DMS53 treated with DMSO at 0.1 percent for 48 hours (cell line): ENCODE measurements around the gene ANO6.
"Not testable (repeated sequence)": the region's sequence is repeated elsewhere in the genome, so short reads cannot be mapped to it uniquely, and the experiment has no call there.

ENCODE experiments used
- DNase-seq: peaks from one replicate; lab custom pipeline; 2025; ENCODE audit not compliant: unreplicated experiment; lab: John Stamatoyannopoulos, UW

The ANO6 gene

DNA sequence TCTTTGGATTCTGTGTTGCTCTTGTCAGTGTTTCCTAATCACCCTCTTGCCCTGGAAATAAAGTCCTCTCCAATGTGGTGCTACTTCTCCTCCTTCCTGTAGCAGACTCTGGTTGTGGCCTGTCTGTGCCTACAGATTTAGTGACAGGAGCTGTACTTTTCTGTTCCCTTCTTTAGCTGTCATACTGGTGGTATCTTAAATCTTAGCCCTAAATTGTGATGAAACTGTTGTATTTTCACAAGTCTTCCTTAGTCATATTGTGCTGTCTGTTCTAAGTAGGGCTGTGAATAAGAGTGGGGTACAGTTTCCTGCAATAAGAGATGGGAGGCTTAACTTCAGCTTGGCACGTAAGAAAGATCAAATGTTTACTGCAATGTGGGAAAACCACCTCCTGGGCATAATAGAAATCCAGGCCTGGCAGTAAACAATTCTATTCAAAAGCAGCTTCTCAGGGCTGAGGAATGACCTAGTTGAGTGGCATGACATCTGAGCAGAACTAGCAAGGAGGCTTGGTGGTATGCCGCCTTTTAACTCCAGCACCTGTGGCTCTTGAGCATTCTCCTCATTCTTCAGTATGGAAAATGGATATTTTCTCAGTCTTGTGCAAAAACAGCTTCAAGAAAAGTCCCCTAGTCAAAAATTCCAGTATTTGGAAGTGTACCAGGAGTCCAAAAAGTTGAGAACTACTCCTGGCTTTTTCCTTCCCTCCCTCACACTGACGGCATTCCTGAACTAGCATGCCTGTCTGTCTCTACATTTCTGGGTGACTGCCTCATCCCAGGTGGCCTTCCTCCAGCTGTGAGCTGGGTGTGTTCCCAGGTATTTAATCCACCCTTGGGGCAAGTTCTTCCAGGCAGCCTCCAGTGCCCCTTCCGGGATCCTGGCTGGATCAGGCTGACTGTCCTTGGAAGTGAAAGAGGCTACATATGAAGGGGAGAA is 19.5 kb downstream of the ANO6 start:
- no peak for DNase-seq

DNA sequence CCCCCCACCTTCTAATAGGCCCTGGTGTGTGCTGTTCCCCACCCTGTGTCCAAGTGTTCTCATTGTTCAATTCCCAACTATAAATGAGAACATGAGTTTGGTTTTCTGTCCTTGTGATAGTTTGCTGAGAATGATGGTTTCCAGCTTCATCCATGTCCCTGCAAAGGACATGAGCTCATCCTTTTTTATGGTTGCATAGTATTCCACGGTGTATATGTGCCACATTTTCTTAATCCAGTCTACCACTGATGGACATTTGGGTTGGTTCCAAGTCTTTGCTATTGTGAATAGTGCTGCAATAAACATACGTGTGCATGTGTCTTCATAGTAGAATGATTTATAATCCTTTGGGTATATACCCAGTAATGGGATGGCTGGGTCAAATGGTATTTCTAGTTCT is 20.5 kb downstream of the ANO6 start:
- not testable (repeated sequence) for DNase-seq

DNA sequence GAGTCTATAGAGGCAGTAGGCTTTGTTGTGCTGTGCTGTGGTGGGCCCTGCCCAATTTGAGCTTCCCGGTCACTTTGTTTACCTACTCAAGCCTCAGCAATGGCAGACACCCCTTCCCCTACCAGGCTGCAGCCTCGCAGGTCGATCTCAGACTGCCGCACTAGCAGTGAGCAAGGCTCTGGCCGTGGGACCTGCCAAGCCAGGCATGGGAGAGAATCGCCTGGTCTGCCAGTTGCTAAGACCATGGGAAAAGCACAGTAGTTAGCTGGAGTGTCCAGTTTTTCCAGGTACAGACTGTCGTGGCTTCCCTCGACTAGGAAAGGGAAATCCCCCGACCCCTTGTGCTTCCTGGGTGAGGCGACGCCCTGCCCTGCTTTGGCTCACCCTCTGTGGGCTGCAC is 26.3 kb downstream of the ANO6 start:
- DNase-seq = no peak

- DNase-seq = no peak
Observed at GRCh38 chr12:45243963-45244362, 28.1 kb downstream of the ANO6 start.

- DNase-seq = no peak
Observed at GRCh38 chr12:45244561-45245343, 28.9 kb downstream of the ANO6 start.

DNA sequence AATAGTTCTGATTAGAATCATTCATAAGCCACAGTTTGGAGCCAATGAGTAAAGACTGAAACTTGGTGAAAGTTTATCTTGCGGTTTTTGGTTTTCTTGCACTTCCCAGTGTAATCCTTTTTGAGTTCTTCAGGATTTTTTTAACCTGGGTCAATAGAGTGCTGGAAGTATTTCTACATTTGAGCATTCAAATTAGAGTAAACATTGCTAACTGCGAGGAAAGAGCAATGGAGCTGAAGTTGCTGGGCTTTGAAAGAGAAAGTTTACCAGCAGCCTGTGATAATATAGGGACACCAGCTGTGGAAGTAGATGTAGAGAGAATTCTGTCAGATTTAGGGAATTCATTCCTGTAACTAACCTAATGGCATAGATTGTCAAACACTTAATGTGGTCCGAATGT is 30.3 kb downstream of the ANO6 start:
- no peak for DNase-seq

- DNase-seq = no peak
Observed at GRCh38 chr12:45247589-45247988, 31.7 kb downstream of the ANO6 start.

DNA sequence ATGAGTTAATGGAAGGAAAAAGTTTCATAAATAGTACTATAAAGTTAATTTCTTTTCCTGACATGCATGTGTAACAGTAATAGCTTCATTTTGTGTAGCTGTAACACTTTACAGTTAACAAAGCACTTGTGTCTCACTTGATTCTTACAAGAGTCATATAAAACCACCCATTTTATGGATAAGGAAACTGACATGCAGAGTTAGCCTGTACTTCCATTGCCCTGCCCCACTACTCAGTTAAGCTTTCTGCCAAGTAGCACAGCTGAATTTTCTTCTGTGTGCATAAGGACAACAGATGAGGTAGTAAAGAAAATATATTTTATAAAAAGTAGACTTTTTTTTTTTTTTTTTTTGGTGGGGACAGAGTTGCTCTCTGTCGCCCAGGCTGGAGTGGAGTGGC is 32.2 kb downstream of the ANO6 start:
- no peak for DNase-seq

GRCh38 chr12:45254254-45254653 is 38.4 kb downstream of the ANO6 start:
- no peak for DNase-seq

DNA sequence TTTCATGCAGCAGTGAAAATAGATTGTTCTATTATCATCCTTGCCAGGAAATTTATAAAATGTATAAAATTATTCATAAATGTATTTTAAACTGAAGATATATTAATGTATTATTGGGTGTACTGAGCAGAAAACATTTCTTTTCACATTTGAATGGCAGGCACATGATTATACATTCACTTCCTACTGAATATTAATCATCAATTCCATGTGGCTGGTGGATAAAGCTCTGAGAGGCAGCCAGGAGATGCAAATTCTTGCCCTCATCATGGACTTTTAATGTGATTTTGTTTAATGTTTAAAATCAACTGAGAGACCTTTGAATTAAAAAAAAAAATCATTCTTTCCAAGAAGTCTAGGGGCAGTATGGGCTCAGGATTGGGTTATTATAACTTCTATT is 40.8 kb downstream of the ANO6 start:
- no peak for DNase-seq

DNA sequence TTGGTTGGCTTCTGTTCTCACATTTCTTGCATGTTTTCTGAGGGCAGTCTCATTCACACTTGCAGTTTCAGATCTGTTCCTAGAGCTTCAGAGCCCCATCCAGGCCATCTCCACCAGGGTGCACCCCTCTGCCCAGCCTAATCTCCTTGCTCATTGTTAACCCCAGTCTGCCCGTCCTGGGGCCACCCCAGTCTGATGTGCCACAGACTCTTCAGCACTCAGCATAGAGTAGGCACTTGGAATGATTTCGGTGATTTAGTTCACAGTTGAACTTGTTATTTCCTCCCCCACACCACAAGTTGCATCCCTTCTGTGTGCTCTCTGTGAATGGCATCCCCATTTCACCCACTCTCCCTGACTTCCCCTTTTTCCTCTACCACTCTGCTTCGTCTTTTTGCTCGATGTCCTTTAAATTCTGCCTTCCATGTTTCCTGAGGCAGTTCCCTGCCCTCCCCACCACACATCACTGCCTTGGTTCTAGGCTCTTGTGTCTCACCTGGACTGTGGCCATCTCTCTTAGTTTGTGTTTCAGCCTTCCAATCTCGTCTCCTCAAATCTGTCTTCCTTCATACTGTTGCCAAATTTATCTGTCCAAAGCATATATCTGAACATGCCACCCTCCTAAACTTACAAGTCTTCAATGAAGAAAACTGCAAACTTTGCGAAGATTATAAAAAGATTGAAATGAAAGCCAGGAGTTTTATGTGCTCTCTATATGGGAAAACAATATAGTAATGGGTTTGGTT is 41.5 kb downstream of the ANO6 start:
- DNase-seq = no peak

DNA sequence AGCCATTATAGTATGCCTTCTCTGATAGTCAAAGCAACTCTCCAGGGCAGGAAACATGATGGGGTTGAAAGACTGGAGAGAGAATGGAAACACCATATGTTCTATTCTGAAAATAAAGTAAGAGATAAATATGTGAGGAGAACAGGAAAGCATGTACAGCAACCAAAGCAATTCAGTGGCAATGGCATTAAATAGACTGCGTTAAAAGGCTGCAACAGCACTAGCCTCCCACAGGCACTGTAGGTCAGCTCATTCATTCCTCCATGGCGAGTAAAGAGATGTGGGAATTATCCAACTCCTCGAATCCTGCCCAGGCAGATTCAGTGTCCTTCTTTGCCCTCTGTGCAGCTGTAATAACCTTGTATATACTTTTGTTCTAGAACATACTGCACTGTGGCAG is 43.8 kb downstream of the ANO6 start:
- DNase-seq = no peak

DNA sequence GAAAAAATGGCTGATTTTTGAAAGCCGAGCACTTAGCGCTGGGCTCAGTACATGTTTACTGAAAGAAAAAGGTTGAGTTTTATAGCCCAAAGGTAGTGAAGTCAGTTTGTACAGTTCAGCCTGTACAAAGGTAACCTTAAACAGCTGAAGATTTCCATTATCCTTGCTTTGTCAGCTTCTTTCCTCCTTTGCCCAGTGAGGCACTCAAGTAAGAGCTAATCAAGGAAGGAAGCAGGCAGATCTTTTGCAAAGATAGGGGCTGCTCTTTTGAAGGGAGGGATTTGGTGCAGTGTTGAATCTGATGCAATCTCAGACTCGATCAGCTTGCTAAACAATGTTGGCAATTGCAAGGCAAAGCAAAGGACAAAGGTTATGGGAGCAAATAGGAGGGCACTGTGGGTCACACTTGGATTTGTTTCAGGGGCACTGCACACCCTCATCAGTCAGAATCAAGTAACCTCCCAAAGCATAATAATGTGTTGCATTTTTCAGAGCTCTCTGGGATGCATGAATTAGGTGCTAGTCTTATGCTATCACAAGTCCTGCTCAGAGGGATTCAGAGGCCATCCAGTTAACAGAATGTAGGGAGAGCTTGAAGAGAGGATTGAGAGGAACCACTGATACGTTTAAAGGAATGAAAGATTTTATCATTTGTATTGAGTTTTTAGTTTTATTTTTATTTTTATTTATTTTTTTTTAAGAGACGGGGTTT is 44.4 kb downstream of the ANO6 start:
- DNase-seq = no peak

DNA sequence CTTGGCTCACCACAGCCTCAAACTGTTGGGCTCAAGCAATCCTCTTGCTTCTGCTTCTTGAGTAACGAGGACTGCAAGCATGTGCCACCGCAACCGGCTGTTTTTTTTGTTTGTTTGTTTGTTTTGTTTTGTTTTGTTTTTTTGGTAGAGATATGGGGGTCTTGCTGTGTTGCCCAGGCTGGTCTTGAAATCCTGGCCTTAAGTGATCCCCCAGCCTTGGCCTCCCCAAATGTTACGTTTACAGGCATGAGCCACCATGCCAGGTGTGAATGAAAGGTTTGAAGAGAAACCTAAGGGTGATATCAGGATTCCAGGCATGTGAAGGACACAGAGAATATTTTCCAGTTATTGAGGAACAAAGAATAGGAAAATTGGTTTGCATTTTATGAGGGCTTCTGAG is 45.0 kb downstream of the ANO6 start:
- no peak for DNase-seq

- DNase-seq = not testable (repeated sequence)
Observed at GRCh38 chr12:45262185-45262584, 46.3 kb downstream of the ANO6 start.

- no peak for DNase-seq
Observed at GRCh38 chr12:45263587-45263986, 47.7 kb downstream of the ANO6 start.

GRCh38 chr12:45268672-45269411 is 52.9 kb downstream of the ANO6 start:
- DNase-seq = peak; percentile 61

GRCh38 chr12:45269412-45269751 is 53.5 kb downstream of the ANO6 start:
- DNase-seq = no peak

DNA sequence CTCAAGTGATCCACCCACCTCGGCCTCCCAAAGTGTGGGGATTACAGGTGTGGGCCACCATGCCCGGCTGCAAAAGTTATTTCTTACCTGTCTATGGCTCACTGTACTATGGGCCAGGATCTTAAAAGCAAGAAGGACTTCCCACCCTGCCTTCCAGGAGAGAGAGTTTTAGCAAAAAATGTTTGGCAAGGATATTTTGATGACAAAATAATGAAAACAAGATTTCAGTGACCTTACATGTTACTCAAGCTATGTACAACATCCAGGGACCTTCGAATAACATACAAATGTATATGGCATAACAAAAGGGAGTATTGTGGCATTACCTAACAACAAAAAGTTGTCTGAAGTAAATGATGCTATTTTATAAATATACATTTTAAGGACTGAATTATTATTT is 55.1 kb downstream of the ANO6 start:
- DNase-seq = no peak

GRCh38 chr12:45273717-45274271 is 57.9 kb downstream of the ANO6 start:
- DNase-seq = no peak
